Uterus (tissue), 4 donors: ENCODE measurements around the gene PPM1H. TPM values are rescaled to one million over a fixed set of nuclear protein-coding genes. Genes with fewer than 3 reads are reported as not detected.

Experiments used
- microRNA counts, 2 donors: library from miRNA; unstranded; fragments of <30 nt; microRNA quantifications; one replicate each; lab custom pipeline; 2016 to 2017
- microRNA-seq: library from miRNA; unstranded; fragments of <30 nt; microRNA quantifications from one replicate; pipeline ENCODE4, GENCODE V29; 2016; ENCODE audit warnings: borderline microRNAs expressed, borderline replicate concordance
- small RNA-seq: library from RNA; depleted of rRNA; stranded (forward); fragments of <200 nt; gene quantifications from one replicate; pipeline ENCODE3, GENCODE V24; 2016
- total RNA-seq, 4 donors: library from RNA; depleted of rRNA in 3 of 4; stranded (reverse); fragments of >200 nt in 3 of 4; gene quantifications; one replicate each; pipeline versions ENCODE4 v1.1.0 to v1.2.4, GENCODE V29; 2014 to 2023
- donor health status: DM: yes; HTN: yes; CAD: no.

PPM1H gene
- total RNA-seq, 4 donors from 2014 or later, result 2.0 to 24.1 (median 6.6) TPM

MicroRNA genes within 50 kb of the gene (microRNA counts, 767-probe panel; counts per million panel counts)
- microRNA hsa-let-7i-5p (lab: Ali Mortazavi, UCI), result 7,458 to 9,078 counts per million in 2 donors

Small RNA genes lying within 50 kb of the gene (microRNA-seq; reads per million reads assigned to microRNA genes)
- 51,032 reads per million, percentile 97 among the genes with 10 or more reads in this experiment for gene MIRLET7I

Small RNA genes lying within 50 kb of the gene (small RNA-seq; reads per million reads assigned to genes)
- gene MIRLET7I, result 1,001 reads per million, percentile 98 among the genes with 10 or more reads in this experiment
- not detected for gene RF00019
- not detected for gene RNU1-83P

Other genes with a start within 250 kb of the PPM1H start
- gene AVPR1A, start 216.1 kb upstream of the PPM1H start, total RNA-seq, result 10 to 100 TPM in 3 of 4 donors, 1 to 10 TPM in 1; 8.7 to 59.9 (median 19.7) TPM